Thymus (tissue), 11 donors: ENCODE measurements around the gene COX10. TPM values are rescaled to one million over a fixed set of nuclear protein-coding genes. Genes with fewer than 3 reads are reported as not detected.

Source experiments
- DNase-seq, 9 donors: peaks; one replicate each; pipeline ENCODE4 v3.0.0-alpha.2; 2013; ENCODE audit warnings: low spot score in 9 of 9, low read depth in 6 of 9, missing footprints in 1 of 9
- H3K27ac ChIP-seq, 2 donors: one replicate each; pipeline ENCODE4 v1.5.1; 2013; ENCODE audit warnings: control low read depth in 1 of 2, low read depth in 1 of 2, low read length in 1 of 2, mild to moderate bottlenecking in 1 of 2, moderate library complexity in 1 of 2
- H3K27me3 ChIP-seq, 2 donors: one replicate each; pipeline ENCODE4 v1.5.1; 2013; ENCODE audit warnings: low read length in 1 of 2; ENCODE audit not compliant: control insufficient read depth in 2 of 2, insufficient read depth in 1 of 2
- H3K36me3 ChIP-seq, 2 donors: one replicate each; pipeline ENCODE4 v1.5.1; 2013; ENCODE audit warnings: low read length in 1 of 2, mild to moderate bottlenecking in 1 of 2, moderate library complexity in 1 of 2; ENCODE audit not compliant: control insufficient read depth in 2 of 2, insufficient read depth in 2 of 2
- H3K4me1 ChIP-seq, 2 donors: one replicate each; pipeline ENCODE4 v1.5.1; 2013; ENCODE audit warnings: low read length in 2 of 2; ENCODE audit not compliant: control insufficient read depth in 2 of 2, insufficient read depth in 2 of 2
- H3K4me3 ChIP-seq, 2 donors: one replicate each; pipeline ENCODE4 v1.5.1; 2013; ENCODE audit warnings: low read length in 2 of 2, control low read depth in 1 of 2, mild to moderate bottlenecking in 1 of 2
- H3K9me3 ChIP-seq, 2 donors: one replicate each; pipeline ENCODE4 v1.5.1; 2013; ENCODE audit warnings: low read length in 1 of 2, mild to moderate bottlenecking in 1 of 2; ENCODE audit not compliant: control insufficient read depth in 2 of 2, insufficient read depth in 1 of 2
- WGBS: extraction: QIAGEN DNeasy Blood & Tissue Kit; methylation state at CpG from one replicate; pipeline ENCODE4 v1.1.7; 2013; 5-methylcytosine and 5-hydroxymethylcytosine counted together
- polyA plus RNA-seq: library from polyadenylated mRNA; stranded (reverse); fragments of 200-250 nt; gene quantifications from one replicate; pipeline ENCODE4 v1.2.3, GENCODE V29; 2013
- total RNA-seq: library from RNA; stranded (reverse); fragments of 120-200 nt; gene quantifications from one replicate; pipeline ENCODE4 v1.2.4, GENCODE V29; 2013
- donor health status: healthy.

COX10 gene
- total and polyA plus RNA-seq, 2 donors: 6.2 to 10.0 TPM

GRCh38 chr17:14123619-14124278 is 54.4 kb downstream of the COX10 start:
- Histone ChIP-seq H3K27ac (no peak overlapping the region), H3K4me1 (peaks cover 0 to 3% of the 10 kb centered on the region in 2 donors), H3K9me3 (no peaks in the 10 kb centered on the region), H3K4me3 (no peak overlapping the region), H3K27me3 (no peaks in the 10 kb centered on the region), H3K36me3 (no peaks in the 10 kb centered on the region)
- no peak for DNase-seq
- WGBS: 89% methylated on average over 5 of the region's 5 CpGs

GRCh38 chr17:14124854-14125253 is 55.5 kb downstream of the COX10 start:
- WGBS: 93% methylated on average over 4 of the region's 4 CpGs
- Histone ChIP-seq H3K4me3 (no peak overlapping the region), H3K9me3 (no peaks in the 10 kb centered on the region), H3K27me3 (no peaks in the 10 kb centered on the region), H3K36me3 (no peaks in the 10 kb centered on the region), H3K27ac (no peak overlapping the region), H3K4me1 (peaks cover 0 to 3% of the 10 kb centered on the region in 2 donors)
- no peak for DNase-seq

GRCh38 chr17:14125518-14126137 is 56.3 kb downstream of the COX10 start:
- WGBS: 96% methylated on average over 6 of the region's 6 CpGs
- Histone ChIP-seq H3K9me3 (no peaks in the 10 kb centered on the region), H3K36me3 (no peaks in the 10 kb centered on the region), H3K27me3 (no peaks in the 10 kb centered on the region), H3K4me3 (no peak overlapping the region), H3K27ac (no peak overlapping the region), H3K4me1 (peaks cover 0 to 3% of the 10 kb centered on the region in 2 donors)
- no peak for DNase-seq

- Histone ChIP-seq H3K36me3 (no peaks in the 10 kb centered on the region), H3K4me3 (no peak overlapping the region), H3K27ac (no peak overlapping the region), H3K4me1 (no peaks in the 10 kb centered on the region), H3K9me3 (no peaks in the 10 kb centered on the region), H3K27me3 (no peaks in the 10 kb centered on the region)
- DNase-seq: no peak
Measured at GRCh38 chr17:14133104-14133503, 63.8 kb downstream of the COX10 start.

GRCh38 chr17:14134456-14134855 is 65.2 kb downstream of the COX10 start:
- DNase-seq: no peak
- H3K27ac ChIP-seq: no peak overlapping the region
- H3K27me3 ChIP-seq: no peaks in the 10 kb centered on the region
- H3K4me3 ChIP-seq: no peak overlapping the region
- no peaks in the 10 kb centered on the region for H3K36me3 ChIP-seq
- WGBS: 95% methylated on average over 2 of the region's 2 CpGs
- no peaks in the 10 kb centered on the region for H3K9me3 ChIP-seq
- no peaks in the 10 kb centered on the region for H3K4me1 ChIP-seq

- no peak for DNase-seq
- Histone ChIP-seq H3K4me3 (no peak overlapping the region), H3K27ac (no peak overlapping the region), H3K27me3 (no peaks in the 10 kb centered on the region), H3K9me3 (no peaks in the 10 kb centered on the region), H3K36me3 (no peaks in the 10 kb centered on the region), H3K4me1 (no peaks in the 10 kb centered on the region)
- whole genome bisulfite sequencing: 96% methylated on average over 4 of the region's 4 CpGs
Measured at GRCh38 chr17:14135906-14136590, 66.7 kb downstream of the COX10 start.

GRCh38 chr17:14138649-14139048 is 69.3 kb downstream of the COX10 start:
- DNase-seq: no peak
- no peaks in the 10 kb centered on the region for H3K36me3 ChIP-seq
- H3K4me3 ChIP-seq: no peak overlapping the region
- WGBS: 98% methylated on average over 7 of the region's 7 CpGs
- H3K27me3 ChIP-seq: no peaks in the 10 kb centered on the region
- H3K9me3 ChIP-seq: no peaks in the 10 kb centered on the region
- H3K4me1 ChIP-seq: no peaks in the 10 kb centered on the region
- H3K27ac ChIP-seq: no peak overlapping the region

- 78% methylated on average over 3 of the region's 3 CpGs for WGBS
- H3K36me3 ChIP-seq: no peaks in the 10 kb centered on the region
- H3K4me3 ChIP-seq: no peak overlapping the region
- H3K4me1 ChIP-seq: no peaks in the 10 kb centered on the region
- H3K27me3 ChIP-seq: no peaks in the 10 kb centered on the region
- H3K9me3 ChIP-seq: no peaks in the 10 kb centered on the region
- H3K27ac ChIP-seq: no peak overlapping the region
- DNase-seq: peak in 1 of 9 donors; percentile 25
Measured at GRCh38 chr17:14143688-14144087, 74.4 kb downstream of the COX10 start.

- DNase-seq: no peak
- WGBS: 92% methylated on average over 4 of the region's 4 CpGs
- H3K36me3 ChIP-seq: no peaks in the 10 kb centered on the region
- no peak overlapping the region for H3K27ac ChIP-seq
- no peaks in the 10 kb centered on the region for H3K4me1 ChIP-seq
- no peaks in the 10 kb centered on the region for H3K9me3 ChIP-seq
- no peak overlapping the region for H3K4me3 ChIP-seq
- H3K27me3 ChIP-seq: no peaks in the 10 kb centered on the region
Measured at GRCh38 chr17:14144508-14144907, 75.2 kb downstream of the COX10 start.
